CD4-positive, alpha-beta T cell (primary cell): ENCODE results near the gene CADPS. TPM values are rescaled to one million over a fixed set of nuclear protein-coding genes. Genes with fewer than 3 reads are reported as not detected.

Experiments used
- ATAC-seq: fragments of 200-7000 bp; cut with Tn5 transposase; one replicate; pipeline ENCODE4 v1.10.0; 2022; ENCODE audit warnings: mild to moderate bottlenecking; ENCODE audit not compliant: poor library complexity
- CTCF ChIA-PET: fragments of 350-600 bp; sonication (Branson Sonifier 250); formaldehyde crosslinking; loops from one replicate; lab custom pipeline; 2021; ENCODE audit warnings: antibody characterized with exemption, inconsistent platforms; lab: Charles Lee
- POLR2A ChIA-PET: fragments of 350-600 bp; sonication (Branson Sonifier 250); formaldehyde crosslinking; loops from one replicate; lab custom pipeline; 2021; ENCODE audit warnings: antibody characterized with exemption, inconsistent platforms; lab: Charles Lee
- DNase-seq, 14 experiments: peaks; one replicate each; pipeline ENCODE4 v3.0.0-alpha.2; 2013 to 2020; ENCODE audit warnings: mixed read lengths in 2 of 14
- H3K27ac ChIP-seq, 2 donors: one replicate each; pipeline versions ENCODE4 v1.5.1 to v1.7.0; 2013; ENCODE audit warnings: low read length in 2 of 2, low read depth in 1 of 2, mild to moderate bottlenecking in 1 of 2
- H3K27me3 ChIP-seq, 2 experiments: 1 replicate in 1 of 2; 2 replicates in 1 of 2; pipeline versions ENCODE4 v1.6.1 to v1.7.0; 2013; ENCODE audit warnings: low read length in 2 of 2, control low read depth in 1 of 2, mild to moderate bottlenecking in 1 of 2, moderate library complexity in 1 of 2; ENCODE audit not compliant: insufficient read depth in 2 of 2, control insufficient read depth in 1 of 2
- H3K36me3 ChIP-seq: one replicate; pipeline ENCODE4 v1.6.1; 2013; ENCODE audit warnings: low read length, control low read depth; ENCODE audit not compliant: insufficient read depth
- H3K4me1 ChIP-seq: one replicate; pipeline ENCODE4 v1.6.1; 2013; ENCODE audit warnings: low read length, control low read depth; ENCODE audit not compliant: insufficient read depth
- H3K4me3 ChIP-seq: one replicate; pipeline ENCODE4 v1.5.1; 2013; ENCODE audit warnings: mild to moderate bottlenecking, low read length, moderate library complexity
- H3K9me3 ChIP-seq, 2 experiments: 1 replicate in 1 of 2; 2 replicates in 1 of 2; pipeline versions ENCODE4 v1.6.1 to v1.7.0; 2013; ENCODE audit warnings: low read length in 2 of 2, mild to moderate bottlenecking in 2 of 2, control low read depth in 1 of 2, moderate library complexity in 1 of 2; ENCODE audit not compliant: control insufficient read depth in 1 of 2, insufficient read depth in 1 of 2
- H3K27ac Mint-ChIP-seq: one replicate; pipeline ENCODE4 v1.8.0; 2020; ENCODE audit warnings: mixed read lengths
- H3K27me3 Mint-ChIP-seq: one replicate; pipeline ENCODE4 v1.8.0; 2021; ENCODE audit warnings: mixed read lengths
- H3K36me3 Mint-ChIP-seq: one replicate; pipeline ENCODE4 v1.8.0; 2021; ENCODE audit warnings: low read depth, mixed read lengths
- H3K4me1 Mint-ChIP-seq: one replicate; pipeline ENCODE4 v1.8.0; 2021; ENCODE audit warnings: low read depth, mixed read lengths
- H3K4me3 Mint-ChIP-seq: one replicate; pipeline ENCODE4 v1.8.0; 2020; ENCODE audit warnings: mild to moderate bottlenecking, mixed read lengths
- H3K9me3 Mint-ChIP-seq: one replicate; pipeline ENCODE4 v1.8.0; 2020; ENCODE audit warnings: mixed read lengths
- intact Hi-C, 2 experiments: fragments of 100-400 bp; cut with DNase I in 1 of 2; cut with micrococcal nuclease in 1 of 2; formaldehyde crosslinking; loops; one replicate each; pipeline versions ENCODE4 v1.15.1 to v1.9.0; 2023 to 2025; cut with DNase I, micrococcal nuclease
- total RNA-seq, 174 experiments: library from RNA in 2 of 174; stranded (reverse) in 2 of 174; gene quantifications; one replicate each; pipeline ENCODE4 v1.2.3 and lab custom pipeline; 2021 to 2026
- TF ChIP-seq, protein P1 (sequence below): fragments of 200-600 bp; IDR thresholded peaks from one replicate; pipeline ENCODE4 v1.8.0; 2022; ENCODE audit warnings: antibody characterized with exemption, mild to moderate bottlenecking

The CADPS gene
- total RNA-seq, 2 experiments from 2014 or later, result not detected

DNA sequence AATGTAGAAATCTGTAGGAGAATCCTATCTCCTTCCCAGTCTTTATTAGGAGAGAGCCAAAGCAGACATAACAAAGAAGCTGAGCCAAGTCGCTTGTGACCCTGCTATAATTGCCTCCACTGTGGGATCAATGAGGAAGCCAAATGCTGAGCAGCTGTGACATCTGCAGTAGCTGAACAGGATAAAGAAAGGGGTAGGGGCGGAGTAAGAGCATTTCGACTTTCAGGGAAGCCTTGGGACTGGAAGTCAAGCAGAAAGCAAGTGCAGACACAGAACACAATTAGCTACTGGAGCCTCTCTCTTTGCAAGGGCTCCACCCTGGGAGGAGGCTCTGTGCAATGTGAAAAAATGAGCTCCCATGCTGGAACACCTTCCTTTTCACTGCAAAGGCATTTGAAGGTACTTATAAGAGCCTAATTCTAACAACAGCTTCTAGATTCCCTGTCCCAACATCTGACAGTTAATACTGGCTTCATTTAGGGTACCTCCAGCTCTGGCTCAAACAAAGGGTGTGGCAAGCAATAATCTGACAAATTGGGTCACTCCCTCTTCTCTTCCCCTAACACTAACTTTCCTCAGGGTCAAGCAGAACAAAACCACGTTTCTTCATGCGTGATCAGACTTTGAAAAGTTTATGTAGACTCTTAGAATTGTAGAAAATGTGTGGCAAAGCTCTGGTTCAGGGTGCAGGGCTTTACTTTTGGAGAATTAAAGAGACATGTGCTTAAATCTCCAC lies 166.4 kb downstream of the CADPS start:
- no peaks in the 10 kb centered on the region for H3K36me3 ChIP-seq
- H3K4me1 Mint-ChIP-seq, result no peaks in the 10 kb centered on the region
- ChIA-PET CTCF (no interaction called here), POLR2A (no interaction called here)
- no peaks in the 10 kb centered on the region for H3K27me3 ChIP-seq
- no peaks in the 10 kb centered on the region for H3K27me3 Mint-ChIP-seq
- no peak overlapping the region for H3K27ac Mint-ChIP-seq
- no peaks in the 10 kb centered on the region for H3K9me3 ChIP-seq
- intact Hi-C loops, result no loop called here
- no peaks in the 10 kb centered on the region for H3K36me3 Mint-ChIP-seq
- no peak overlapping the region for H3K27ac ChIP-seq
- no peak for ATAC-seq
- no peaks in the 10 kb centered on the region for H3K4me1 ChIP-seq
- DNase-seq, result no peak
- TF ChIP-seq, protein P1, sequence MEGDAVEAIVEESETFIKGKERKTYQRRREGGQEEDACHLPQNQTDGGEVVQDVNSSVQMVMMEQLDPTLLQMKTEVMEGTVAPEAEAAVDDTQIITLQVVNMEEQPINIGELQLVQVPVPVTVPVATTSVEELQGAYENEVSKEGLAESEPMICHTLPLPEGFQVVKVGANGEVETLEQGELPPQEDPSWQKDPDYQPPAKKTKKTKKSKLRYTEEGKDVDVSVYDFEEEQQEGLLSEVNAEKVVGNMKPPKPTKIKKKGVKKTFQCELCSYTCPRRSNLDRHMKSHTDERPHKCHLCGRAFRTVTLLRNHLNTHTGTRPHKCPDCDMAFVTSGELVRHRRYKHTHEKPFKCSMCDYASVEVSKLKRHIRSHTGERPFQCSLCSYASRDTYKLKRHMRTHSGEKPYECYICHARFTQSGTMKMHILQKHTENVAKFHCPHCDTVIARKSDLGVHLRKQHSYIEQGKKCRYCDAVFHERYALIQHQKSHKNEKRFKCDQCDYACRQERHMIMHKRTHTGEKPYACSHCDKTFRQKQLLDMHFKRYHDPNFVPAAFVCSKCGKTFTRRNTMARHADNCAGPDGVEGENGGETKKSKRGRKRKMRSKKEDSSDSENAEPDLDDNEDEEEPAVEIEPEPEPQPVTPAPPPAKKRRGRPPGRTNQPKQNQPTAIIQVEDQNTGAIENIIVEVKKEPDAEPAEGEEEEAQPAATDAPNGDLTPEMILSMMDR, result no peak
- no peak overlapping the region for H3K4me3 ChIP-seq
- no peak overlapping the region for H3K4me3 Mint-ChIP-seq
- no peaks in the 10 kb centered on the region for H3K9me3 Mint-ChIP-seq

DNA sequence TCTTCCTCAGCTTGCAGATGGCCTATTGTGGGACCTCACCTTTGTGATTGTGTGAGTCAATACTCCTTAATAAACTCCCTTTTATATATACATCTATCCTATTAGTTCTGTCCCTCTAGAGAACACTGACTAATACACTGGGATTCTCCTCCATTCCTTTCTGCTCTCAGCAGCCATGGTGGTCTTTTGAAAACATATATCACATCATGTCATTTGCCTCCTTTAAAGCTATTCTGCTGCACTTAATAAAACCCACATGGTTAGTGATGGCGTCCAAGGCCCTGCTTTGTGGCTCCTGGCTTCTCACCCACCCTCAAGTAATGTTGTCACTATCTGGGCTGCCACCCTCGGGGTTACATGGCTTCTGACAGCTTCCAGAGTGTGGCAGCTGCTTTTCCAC lies 169.5 kb downstream of the CADPS start:
- CTCF ChIA-PET, result no interaction called here
- no peak overlapping the region for H3K4me3 Mint-ChIP-seq

DNA sequence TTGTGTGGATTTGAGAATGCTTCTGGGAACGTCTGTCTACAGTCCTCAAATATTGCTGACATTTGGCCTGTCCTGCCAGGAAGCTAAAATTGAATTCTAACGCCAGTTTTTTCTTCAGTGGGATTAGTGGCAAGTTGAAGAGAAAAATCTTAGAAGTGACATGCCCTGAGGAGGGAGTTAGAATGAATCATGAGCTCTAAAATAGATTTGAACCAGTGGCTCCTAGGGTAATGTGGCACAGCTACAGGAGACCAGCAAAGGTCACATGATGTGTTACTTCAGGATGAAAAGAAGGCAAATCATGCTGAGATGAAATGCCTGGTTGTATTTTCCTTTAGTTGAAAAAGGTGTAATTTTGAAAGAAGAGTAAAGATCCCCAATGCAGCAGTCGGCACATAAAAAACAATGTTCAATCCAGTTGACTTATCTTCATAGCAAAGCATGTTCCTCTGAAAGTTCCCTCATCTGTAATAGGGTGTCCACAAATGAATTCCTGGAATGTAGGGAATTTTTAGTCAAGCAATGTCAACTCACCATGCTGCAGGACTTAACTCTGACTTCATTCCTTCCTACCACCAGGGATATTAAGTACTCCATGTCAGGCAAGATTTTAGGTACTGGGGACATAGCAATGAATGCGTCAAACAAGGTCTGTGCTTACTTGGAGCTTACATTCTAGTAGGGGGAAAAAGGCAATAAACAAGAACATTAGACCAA lies 171.6 kb downstream of the CADPS start:
- Histone ChIP-seq H3K36me3 (no peaks in the 10 kb centered on the region), H3K4me3 (no peak overlapping the region), H3K9me3 (peaks cover 0 to 3% of the 10 kb centered on the region in 2 experiments), H3K27ac (no peak overlapping the region), H3K4me1 (no peaks in the 10 kb centered on the region), H3K27me3 (no peaks in the 10 kb centered on the region)
- no peaks in the 10 kb centered on the region for H3K27me3 Mint-ChIP-seq
- ChIA-PET POLR2A (no interaction called here), CTCF (no interaction called here)
- no peak overlapping the region for H3K4me3 Mint-ChIP-seq
- ATAC-seq (no peak), DNase-seq (no peak)
- H3K27ac Mint-ChIP-seq, result no peak overlapping the region
- intact Hi-C loops, result no loop called here
- H3K36me3 Mint-ChIP-seq, result no peaks in the 10 kb centered on the region
- H3K4me1 Mint-ChIP-seq, result no peaks in the 10 kb centered on the region
- TF ChIP-seq, protein P1, result no peak
- no peaks in the 10 kb centered on the region for H3K9me3 Mint-ChIP-seq

More for the DNA sequence above, 169.5 kb downstream of the CADPS start:
- Histone ChIP-seq H3K4me3 (no peak overlapping the region), H3K9me3 (no peaks in the 10 kb centered on the region), H3K27me3 (no peaks in the 10 kb centered on the region), H3K36me3 (no peaks in the 10 kb centered on the region), H3K27ac (no peak overlapping the region), H3K4me1 (no peaks in the 10 kb centered on the region)
- TF ChIP-seq, protein P1, result no peak
- DNase-seq (no peak), ATAC-seq (no peak)
- Mint-ChIP-seq H3K36me3 (no peaks in the 10 kb centered on the region), H3K27ac (no peak overlapping the region), H3K4me1 (no peaks in the 10 kb centered on the region), H3K9me3 (no peaks in the 10 kb centered on the region), H3K27me3 (no peaks in the 10 kb centered on the region)
- POLR2A ChIA-PET, result no interaction called here
- intact Hi-C loops, result no loop called here
